HepG2 (cell line): ENCODE measurements around the gene UBE2I. TPM values are rescaled to one million over a fixed set of nuclear protein-coding genes. Genes with fewer than 3 reads are reported as not detected.
A peak's percentile ranks its signal among the peaks of the same experiment; 100 is the strongest.

Source experiments
- BORCS8-MEF2B ChIP-seq: sonication (generic); formaldehyde crosslinking; IDR thresholded peaks from 2 replicates; pipeline ENCODE4 v1.8.0; 2022; ENCODE audit warnings: mild to moderate bottlenecking, missing genetic modification reagents
- CENPT ChIP-seq: sonication (generic); formaldehyde crosslinking; IDR thresholded peaks from 2 replicates; pipeline ENCODE4 v1.8.0; 2022; ENCODE audit warnings: low read depth, mild to moderate bottlenecking, moderate library complexity, missing genetic modification reagents
- EED ChIP-seq: sonication (generic); formaldehyde crosslinking; IDR thresholded peaks from 2 replicates; pipeline ENCODE4 v1.5.0; 2020; ENCODE audit warnings: mild to moderate bottlenecking, missing genetic modification reagents
- FOXK2 ChIP-seq: fragments of 450-650 bp; IDR thresholded peaks from 2 replicates; pipeline ENCODE4 v1.6.1; 2016
- MAZ ChIP-seq, 2 experiments: sonication (generic) in 1 of 2; formaldehyde crosslinking in 1 of 2; IDR thresholded peaks; 2 replicates each; pipeline versions ENCODE4 v1.5.0 to v1.6.1; 2012 to 2020; ENCODE audit warnings: low read depth in 2 of 2, mild to moderate bottlenecking in 2 of 2, borderline replicate concordance in 1 of 2, improper control_type of control experiment in 1 of 2, low read length in 1 of 2, missing genetic modification reagents in 1 of 2, moderate library complexity in 1 of 2
- RBFOX2 ChIP-seq: fragments of 200-400 bp; formaldehyde crosslinking; IDR thresholded peaks from 2 replicates; pipeline ENCODE4 v1.6.1; 2017; ENCODE audit warnings: low read depth, mild to moderate bottlenecking, low read length
- REL ChIP-seq: sonication (generic); formaldehyde crosslinking; conservative IDR thresholded peaks from 2 replicates; pipeline ENCODE4 v1.8.0; 2022; ENCODE audit warnings: mild to moderate bottlenecking, missing genetic modification reagents, moderate library complexity
- REXO4 ChIP-seq: sonication (generic); formaldehyde crosslinking; IDR thresholded peaks from 2 replicates; pipeline ENCODE4 v1.8.0; 2022; ENCODE audit warnings: missing genetic modification reagents, mild to moderate bottlenecking, borderline replicate concordance
- RNF2 ChIP-seq: fragments of 450-650 bp; conservative IDR thresholded peaks from 2 replicates; pipeline ENCODE4 v1.6.1; 2016; ENCODE audit warnings: low read depth
- ZNF225 ChIP-seq: sonication (generic); formaldehyde crosslinking; IDR thresholded peaks from 2 replicates; pipeline ENCODE4 v1.4.0; 2020; ENCODE audit warnings: mild to moderate bottlenecking, missing genetic modification reagents
- ZNF274 ChIP-seq: sonication (generic); formaldehyde crosslinking; IDR thresholded peaks from 2 replicates; pipeline ENCODE4 v1.5.1; 2020; ENCODE audit warnings: mild to moderate bottlenecking, missing genetic modification reagents
- ZNF296 ChIP-seq: sonication (generic); formaldehyde crosslinking; conservative IDR thresholded peaks from 2 replicates; pipeline ENCODE4 v1.5.0; 2020; ENCODE audit warnings: mild to moderate bottlenecking, missing genetic modification reagents
- ZNF572 ChIP-seq: sonication (generic); formaldehyde crosslinking; IDR thresholded peaks from 2 replicates; pipeline ENCODE4 v1.5.1; 2020; ENCODE audit warnings: mild to moderate bottlenecking, missing genetic modification reagents
- ZNF607 ChIP-seq: sonication (generic); formaldehyde crosslinking; IDR thresholded peaks from 2 replicates; pipeline ENCODE4 v1.5.1; 2020; ENCODE audit warnings: missing genetic modification reagents, mild to moderate bottlenecking, borderline replicate concordance
- ZNF75D ChIP-seq: sonication (generic); formaldehyde crosslinking; IDR thresholded peaks from 2 replicates; pipeline ENCODE4 v1.8.1; 2023; ENCODE audit warnings: missing genetic modification reagents, mild to moderate bottlenecking, borderline replicate concordance
- polyA plus RNA-seq, 8 experiments: library from polyadenylated mRNA; depleted of rRNA in 3 of 8; stranded (reverse) in 7 of 8; unstranded in 1 of 8; fragments of >200 nt; fragmentation: Illumina TruSeq in 4 of 8; extraction: Trizol in 4 of 8; gene quantifications; 2 replicates each; pipeline versions ENCODE4 v1.2.1 to v1.2.3, GENCODE V29; 2011 to 2016; ENCODE audit warnings: low read depth in 4 of 8, missing spikeins in 1 of 8, mixed read lengths in 1 of 8; ENCODE audit not compliant: insufficient read depth in 1 of 8
- total RNA-seq, 5 experiments: library from RNA; depleted of rRNA; stranded (reverse); fragments of >200 nt; fragmentation: Illumina TruSeq; extraction: Trizol; gene quantifications; 2 replicates each; pipeline ENCODE4 v1.2.3, GENCODE V29; 2016; ENCODE audit warnings: low read depth in 1 of 5
- TF ChIP-seq, protein P1 (sequence below): sonication (generic); formaldehyde crosslinking; IDR thresholded peaks from 2 replicates; pipeline ENCODE4 v1.5.1; 2020; ENCODE audit warnings: missing genetic modification reagents, mild to moderate bottlenecking, borderline replicate concordance
- TF ChIP-seq, protein P2 (sequence below): IDR thresholded peaks from 2 replicates; pipeline ENCODE4 v1.6.1; 2016; ENCODE audit warnings: missing biosample characterization, missing genetic modification reagents, low read depth
- TF ChIP-seq, protein P3 (sequence below): sonication (generic); formaldehyde crosslinking; IDR thresholded peaks from 2 replicates; pipeline ENCODE4 v1.4.0; 2020; ENCODE audit warnings: missing genetic modification reagents, low read depth, mild to moderate bottlenecking, borderline replicate concordance
- TF ChIP-seq, protein P4 (sequence below): sonication (generic); formaldehyde crosslinking; IDR thresholded peaks from 2 replicates; pipeline ENCODE4 v1.8.1; 2023; ENCODE audit warnings: missing genetic modification reagents, inconsistent platforms, borderline replicate concordance
- TF ChIP-seq, protein P5 (sequence below): sonication (generic); formaldehyde crosslinking; conservative IDR thresholded peaks from 2 replicates; pipeline ENCODE4 v1.8.1; 2023; ENCODE audit warnings: missing genetic modification reagents

The UBE2I gene
- total and polyA plus RNA-seq, 2 of the 13 experiments (the other 11 are each of a cell fraction or from before 2014, with no cell fraction given) = 75.8 to 98.9 TPM

DNA sequence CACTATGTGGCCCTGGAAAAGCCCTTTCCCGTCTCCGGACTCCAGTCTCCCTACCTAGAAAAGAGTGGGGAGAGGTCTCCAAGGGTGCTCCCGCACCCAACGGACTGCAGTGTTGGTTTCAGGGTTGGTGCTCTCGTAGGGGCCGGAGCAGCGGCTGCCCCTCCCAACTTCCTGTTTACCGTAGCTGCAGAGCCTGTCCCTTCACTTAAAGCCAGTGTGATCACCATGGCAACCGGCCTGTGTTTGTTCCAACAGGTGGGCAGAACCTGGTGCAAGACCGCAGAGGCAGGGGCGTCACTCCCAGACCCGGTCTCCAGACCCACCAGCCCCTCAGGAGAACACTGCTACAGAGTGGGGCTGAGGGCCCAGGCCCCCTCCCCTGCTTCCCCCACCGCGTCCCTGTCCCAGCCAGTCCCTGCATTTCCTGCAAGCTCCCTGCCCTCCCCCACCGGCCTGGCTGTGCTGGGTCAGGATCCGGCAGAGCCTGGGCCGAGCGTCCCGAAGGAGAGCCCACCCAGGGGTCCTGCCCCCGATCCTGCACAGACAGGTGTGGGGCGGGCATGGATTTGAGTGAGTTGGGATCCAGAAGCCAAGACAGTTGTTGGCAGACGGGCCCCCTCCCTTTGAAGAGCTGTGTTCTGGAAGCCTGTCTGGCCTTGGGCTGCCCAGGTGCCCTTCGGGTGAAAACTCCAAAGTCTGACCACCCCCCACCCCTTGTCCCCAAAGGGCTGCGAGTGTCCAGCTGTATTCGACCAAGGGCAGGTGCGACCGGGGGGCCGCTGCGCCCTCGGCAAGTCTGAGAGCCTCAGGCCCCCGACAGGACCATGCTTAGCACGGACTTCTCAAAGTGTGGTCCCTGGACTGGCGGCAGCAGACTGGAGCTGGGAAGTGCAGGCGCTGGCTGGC, 22.5 kb downstream of the UBE2I start (continued):
- TF ChIP-seq ZNF75D (CRISPR knock-in tag) (no peak), ZNF607 (peak; percentile 69; the same call in 1 of the 2 replicates), BORCS8-MEF2B (CRISPR knock-in tag) (no peak), MAZ (IDR thresholded peaks at IDR 0.05; ENCODE audit: borderline replicate concordance, low read depth, low read length) (peak; percentile 63; the same call in 1 of the 2 replicates), MAZ (CRISPR knock-in tag; IDR thresholded peaks at IDR 0.05; ENCODE audit: low read depth) (peak; percentile 62; the same call in 1 of the 2 replicates), CENPT (CRISPR knock-in tag) (no peak), EED (CRISPR knock-in tag) (no peak), ZNF296 (CRISPR knock-in tag) (no peak), RNF2 (0 out of 2 replicates have a peak, but pooled peaks have one; percentile 20), ZNF225 (CRISPR knock-in tag) (peak; percentile 44), ZNF572 (CRISPR knock-in tag) (0 out of 2 replicates have a peak, but pooled peaks have one; percentile 48), ZNF274 (no peak), FOXK2 (peak; percentile 68), RBFOX2 (no peak), REL (CRISPR knock-in tag) (no peak), REXO4 (no peak)
- TF ChIP-seq, protein P1, sequence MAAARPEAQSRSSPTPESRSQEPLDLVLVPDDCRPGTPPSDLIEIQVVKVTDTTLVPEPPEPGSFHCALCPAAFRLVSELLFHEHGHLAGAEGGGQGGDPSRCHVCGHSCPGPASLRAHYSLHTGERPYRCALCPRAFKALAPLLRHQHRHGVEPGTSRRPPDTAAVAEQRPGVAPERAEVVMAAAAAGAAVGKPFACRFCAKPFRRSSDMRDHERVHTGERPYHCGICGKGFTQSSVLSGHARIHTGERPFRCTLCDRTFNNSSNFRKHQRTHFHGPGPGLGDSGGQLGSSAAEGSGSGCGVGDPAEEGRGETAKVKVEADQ = no peak
- TF ChIP-seq, protein P2, sequence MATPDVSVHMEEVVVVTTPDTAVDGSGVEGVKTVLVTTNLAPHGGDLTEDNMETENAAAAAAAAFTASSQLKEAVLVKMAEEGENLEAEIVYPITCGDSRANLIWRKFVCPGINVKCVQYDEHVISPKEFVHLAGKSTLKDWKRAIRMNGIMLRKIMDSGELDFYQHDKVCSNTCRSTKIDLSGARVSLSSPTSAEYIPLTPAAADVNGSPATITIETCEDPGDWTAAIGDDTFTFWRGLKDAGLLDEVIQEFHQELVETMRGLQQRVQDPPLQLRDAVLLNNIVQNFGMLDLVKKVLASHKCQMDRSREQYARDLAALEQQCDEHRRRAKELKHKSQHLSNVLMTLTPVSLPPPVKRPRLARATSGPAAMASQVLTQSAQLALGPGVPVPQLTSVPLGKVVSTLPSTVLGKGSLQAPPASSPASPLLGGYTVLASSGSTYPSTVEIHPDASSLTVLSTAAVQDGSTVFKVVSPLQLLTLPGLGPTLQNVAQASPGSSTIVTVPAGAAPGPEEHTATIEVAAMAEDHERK (CRISPR knock-in tag) = no peak
- TF ChIP-seq, protein P3, sequence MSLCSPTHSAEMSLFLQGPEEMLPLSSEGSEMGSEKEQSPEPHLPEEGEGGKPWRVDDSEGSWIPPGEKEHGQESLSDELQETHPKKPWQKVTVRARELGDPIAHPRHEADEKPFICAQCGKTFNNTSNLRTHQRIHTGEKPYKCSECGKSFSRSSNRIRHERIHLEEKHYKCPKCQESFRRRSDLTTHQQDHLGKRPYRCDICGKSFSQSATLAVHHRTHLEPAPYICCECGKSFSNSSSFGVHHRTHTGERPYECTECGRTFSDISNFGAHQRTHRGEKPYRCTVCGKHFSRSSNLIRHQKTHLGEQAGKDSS (CRISPR knock-in tag) = 0 out of 2 replicates have a peak, but pooled peaks have one; percentile 49
- TF ChIP-seq, protein P4, sequence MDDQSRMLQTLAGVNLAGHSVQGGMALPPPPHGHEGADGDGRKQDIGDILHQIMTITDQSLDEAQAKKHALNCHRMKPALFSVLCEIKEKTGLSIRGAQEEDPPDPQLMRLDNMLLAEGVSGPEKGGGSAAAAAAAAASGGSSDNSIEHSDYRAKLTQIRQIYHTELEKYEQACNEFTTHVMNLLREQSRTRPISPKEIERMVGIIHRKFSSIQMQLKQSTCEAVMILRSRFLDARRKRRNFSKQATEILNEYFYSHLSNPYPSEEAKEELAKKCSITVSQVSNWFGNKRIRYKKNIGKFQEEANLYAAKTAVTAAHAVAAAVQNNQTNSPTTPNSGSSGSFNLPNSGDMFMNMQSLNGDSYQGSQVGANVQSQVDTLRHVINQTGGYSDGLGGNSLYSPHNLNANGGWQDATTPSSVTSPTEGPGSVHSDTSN = no peak; the same call in 1 of the 2 replicates
- TF ChIP-seq, protein P5, sequence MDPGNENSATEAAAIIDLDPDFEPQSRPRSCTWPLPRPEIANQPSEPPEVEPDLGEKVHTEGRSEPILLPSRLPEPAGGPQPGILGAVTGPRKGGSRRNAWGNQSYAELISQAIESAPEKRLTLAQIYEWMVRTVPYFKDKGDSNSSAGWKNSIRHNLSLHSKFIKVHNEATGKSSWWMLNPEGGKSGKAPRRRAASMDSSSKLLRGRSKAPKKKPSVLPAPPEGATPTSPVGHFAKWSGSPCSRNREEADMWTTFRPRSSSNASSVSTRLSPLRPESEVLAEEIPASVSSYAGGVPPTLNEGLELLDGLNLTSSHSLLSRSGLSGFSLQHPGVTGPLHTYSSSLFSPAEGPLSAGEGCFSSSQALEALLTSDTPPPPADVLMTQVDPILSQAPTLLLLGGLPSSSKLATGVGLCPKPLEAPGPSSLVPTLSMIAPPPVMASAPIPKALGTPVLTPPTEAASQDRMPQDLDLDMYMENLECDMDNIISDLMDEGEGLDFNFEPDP (CRISPR knock-in tag) = no peak
